Activated CD8-positive, alpha-beta memory T cell treated with anti-CD3 and anti-CD28 coated beads, Interleukin-2, amount 50 U/mL, for 4 hours (primary cell): ENCODE data around the gene CCDC117.
"Not testable (repeated sequence)": the region's sequence is repeated elsewhere in the genome, so short reads cannot be mapped to it uniquely, and the experiment has no call there.

Source experiments
- DNase-seq: peaks from one replicate; pipeline ENCODE4 v3.0.0-alpha.2; 2020

CCDC117 gene

DNA sequence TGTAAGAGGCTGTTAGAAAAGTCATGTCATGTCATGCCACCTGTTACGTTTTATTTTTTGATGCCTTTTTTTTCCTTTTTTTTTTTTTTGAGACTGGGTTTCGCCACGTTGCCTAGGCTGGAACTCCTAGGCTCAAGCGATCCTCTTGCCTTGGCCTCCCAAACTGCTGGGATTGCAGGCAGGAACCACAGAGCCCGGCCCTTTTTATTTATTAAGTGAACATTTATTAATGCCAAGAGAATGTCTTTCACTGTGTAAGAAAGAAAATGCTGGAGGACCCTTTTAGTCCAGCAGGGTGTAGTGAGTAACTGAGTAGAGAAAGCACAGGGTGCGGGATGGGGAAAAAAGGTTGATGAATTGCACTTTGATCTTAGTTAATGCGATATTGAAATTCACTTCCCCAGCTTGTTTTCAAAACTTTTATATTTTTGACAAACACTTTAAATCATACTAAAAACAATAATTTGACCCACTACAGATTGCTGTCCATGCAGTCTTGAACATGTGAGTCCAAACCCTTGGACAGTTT, 30.2 kb downstream of the CCDC117 start:
- no peak for DNase-seq

DNA sequence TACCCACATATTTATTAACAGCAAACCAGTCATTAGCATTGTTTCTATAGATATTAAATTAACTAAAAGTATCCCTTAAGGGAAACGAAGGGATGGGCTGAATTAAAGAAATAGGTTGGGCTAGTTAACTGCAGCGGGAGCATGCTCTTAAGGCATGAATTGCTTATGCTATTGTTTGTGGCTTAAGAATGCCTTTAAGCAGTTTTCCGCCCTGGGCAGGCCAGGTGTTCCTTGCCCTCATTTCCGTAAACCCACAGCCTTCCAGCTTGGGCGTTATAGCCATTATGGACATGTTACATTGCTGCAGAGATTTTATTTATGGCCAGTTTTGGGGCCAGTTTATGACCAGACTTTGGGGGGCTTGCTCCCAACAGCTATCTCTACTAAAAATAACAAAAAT, 32.9 kb downstream of the CCDC117 start:
- not testable (repeated sequence) for DNase-seq

DNA sequence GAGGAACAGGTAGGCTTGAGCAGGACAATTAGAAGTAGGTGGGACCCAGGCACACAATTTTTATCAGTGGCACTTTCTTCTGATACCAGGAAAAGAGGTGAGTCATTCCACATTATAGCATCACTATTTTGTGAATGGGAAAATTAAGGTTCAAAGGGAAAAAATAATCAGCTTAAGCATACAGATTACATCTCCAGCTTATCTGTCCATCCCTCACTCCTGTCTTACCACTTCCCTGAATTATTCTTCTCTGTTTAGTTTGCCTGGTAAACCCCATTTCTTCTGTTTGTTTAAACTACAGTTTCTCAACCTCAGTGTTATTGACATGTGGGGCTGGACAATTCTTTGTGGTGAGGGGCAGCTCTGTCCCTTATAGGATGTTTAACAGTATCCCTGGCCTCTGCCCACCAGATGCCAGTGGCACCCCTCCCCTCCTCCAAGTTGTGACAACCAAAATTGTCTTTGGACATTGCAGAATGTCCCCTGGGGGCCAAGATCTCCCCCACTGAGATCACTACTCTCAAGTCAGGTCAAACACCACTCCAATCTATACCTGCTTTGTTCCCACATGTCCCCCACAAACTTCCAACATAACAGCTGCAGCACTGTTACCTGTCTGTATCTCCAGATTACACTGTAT, 36.3 kb downstream of the CCDC117 start:
- DNase-seq = no peak

- no peak for DNase-seq
Measured at GRCh38 chr22:28810821-28811491, 38.5 kb downstream of the CCDC117 start.

DNA sequence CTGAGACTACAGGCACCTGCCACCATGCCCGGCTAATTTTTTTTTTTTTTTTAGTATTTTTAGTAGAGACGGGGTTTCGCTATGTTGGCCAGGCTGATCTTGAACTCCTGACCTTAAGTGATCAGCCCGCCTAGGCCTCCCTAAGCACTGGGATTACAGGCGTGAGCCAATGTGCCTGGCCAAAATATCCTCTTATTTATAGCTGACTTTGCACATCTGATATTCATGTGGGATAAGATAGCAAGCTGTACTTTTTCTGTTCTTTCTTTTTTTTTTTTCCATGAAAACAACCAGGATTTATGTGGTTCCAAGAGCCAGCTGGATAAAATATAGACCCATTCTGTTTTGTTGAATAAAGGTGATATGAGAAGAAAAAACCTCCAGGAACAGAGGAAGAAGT, 40.0 kb downstream of the CCDC117 start:
- DNase-seq = no peak

- no peak for DNase-seq
Measured at GRCh38 chr22:28813772-28814518, 41.5 kb downstream of the CCDC117 start.

DNA sequence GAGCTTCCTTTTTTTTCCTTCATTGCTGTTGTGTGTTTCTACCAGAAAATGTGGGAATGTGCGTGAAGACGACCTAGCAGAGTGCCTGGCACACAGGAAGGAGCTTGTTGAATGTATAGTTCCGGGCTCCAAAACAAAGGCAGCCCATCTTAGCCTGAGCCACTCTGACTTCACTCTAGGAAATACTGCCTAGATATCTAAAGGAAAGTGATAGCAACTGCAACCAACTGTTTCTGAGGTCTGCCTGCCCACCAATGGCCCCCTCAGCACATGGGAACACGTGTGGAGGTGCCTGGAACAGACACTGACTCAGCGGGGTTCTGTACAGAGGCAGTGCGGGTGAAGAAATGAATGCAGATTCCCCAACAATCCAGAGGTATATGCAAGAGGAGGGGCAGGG, 42.6 kb downstream of the CCDC117 start:
- DNase-seq = no peak

GRCh38 chr22:28815729-28816128, 43.2 kb downstream of the CCDC117 start:
- DNase-seq = no peak

- no peak for DNase-seq
Measured at GRCh38 chr22:28817064-28817463, 44.6 kb downstream of the CCDC117 start.

- no peak for DNase-seq
Measured at GRCh38 chr22:28817919-28818859, 45.7 kb downstream of the CCDC117 start.

- DNase-seq = no peak
Measured at GRCh38 chr22:28819253-28820096, 47.0 kb downstream of the CCDC117 start.

GRCh38 chr22:28820885-28821284, 48.4 kb downstream of the CCDC117 start:
- no peak for DNase-seq

DNA sequence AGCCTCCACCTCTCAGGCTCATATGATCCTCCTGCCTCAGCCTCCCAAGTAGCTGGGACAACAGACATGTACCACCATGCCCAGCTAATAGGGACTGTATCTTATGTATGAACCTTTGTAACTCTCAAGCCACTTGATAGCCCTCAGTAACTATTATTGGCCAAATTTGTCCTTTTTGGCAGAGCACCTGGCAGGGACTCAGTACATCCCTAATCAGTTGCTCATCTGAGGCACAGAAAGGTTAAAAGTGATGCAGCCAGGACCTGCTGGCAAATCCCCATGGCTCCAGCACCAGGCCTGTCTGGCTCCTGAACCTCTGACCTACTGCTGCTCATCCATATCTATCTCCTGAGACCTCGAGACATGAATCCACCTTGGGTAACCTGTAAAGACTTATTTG, 49.0 kb downstream of the CCDC117 start:
- no peak for DNase-seq

- no peak for DNase-seq
Measured at GRCh38 chr22:28822930-28823551, 50.5 kb downstream of the CCDC117 start.

DNA sequence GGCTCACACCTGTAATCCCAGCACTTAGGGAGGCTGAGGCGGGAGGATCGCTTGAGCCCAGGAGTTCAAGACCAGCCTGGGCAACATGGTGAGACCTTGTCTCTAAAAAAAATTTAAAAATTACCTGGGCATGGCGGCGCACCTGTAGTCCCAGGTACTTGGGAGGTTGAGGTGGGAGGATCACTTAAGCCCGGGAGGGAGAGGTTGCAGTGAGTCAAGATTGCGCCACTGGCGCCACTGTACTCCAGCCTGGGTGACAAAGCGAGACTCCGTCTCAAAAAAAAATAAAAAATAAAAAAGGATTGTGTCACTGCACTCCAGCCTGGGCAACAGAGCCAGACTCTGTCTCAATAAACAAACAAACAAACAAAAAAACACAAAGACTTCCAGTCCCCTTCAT, 52.0 kb downstream of the CCDC117 start:
- DNase-seq = not testable (repeated sequence)

DNA sequence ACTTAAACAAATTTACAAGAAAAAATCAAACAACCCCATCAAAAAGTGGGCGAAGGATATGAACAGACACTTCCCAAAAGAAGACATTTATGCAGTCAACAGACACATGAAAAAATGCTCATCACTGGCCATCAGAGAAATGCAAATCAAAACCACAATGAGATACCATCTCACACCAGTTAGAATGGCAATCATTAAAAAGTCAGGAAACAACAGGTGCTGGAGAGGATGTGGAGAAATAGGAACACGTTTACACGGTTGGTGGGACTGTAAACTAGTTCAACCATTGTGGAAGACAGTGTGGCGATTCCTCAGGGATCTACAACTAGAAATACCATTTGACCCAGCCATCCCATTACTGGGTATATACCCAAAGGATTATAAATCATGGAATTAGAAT, 53.9 kb downstream of the CCDC117 start:
- DNase-seq = not testable (repeated sequence)

GRCh38 chr22:28826921-28827320, 54.4 kb downstream of the CCDC117 start:
- DNase-seq = no peak

GRCh38 chr22:28829358-28830181, 57.1 kb downstream of the CCDC117 start:
- DNase-seq = peak; percentile 79

- DNase-seq = no peak
Measured at GRCh38 chr22:28830441-28830840, 57.9 kb downstream of the CCDC117 start.
